Brain microvascular endothelial cell (primary cell): ENCODE data around the gene ADGRV1.

Source experiments
- DNase-seq: peaks from one replicate; pipeline ENCODE4 v3.0.0-alpha.2; 2020
- H3K27ac ChIP-seq: fragments of 250-450 bp; sonication (Bioruptor Pico); 2 replicates; pipeline ENCODE4 v1.5.1; 2020; ENCODE audit warnings: mild to moderate bottlenecking, moderate library complexity
- H3K27me3 ChIP-seq: fragments of 250-450 bp; sonication (Bioruptor Pico); replicated peaks from 2 replicates; pipeline ENCODE4 v1.5.1; 2020; ENCODE audit warnings: mild to moderate bottlenecking
- H3K36me3 ChIP-seq: fragments of 250-450 bp; sonication (Bioruptor Pico); replicated peaks from 2 replicates; pipeline ENCODE4 v1.5.1; 2020; ENCODE audit warnings: mild to moderate bottlenecking
- H3K4me3 ChIP-seq: 2 replicates; pipeline ENCODE4 v1.5.1; 2011; ENCODE audit warnings: low read depth, mild to moderate bottlenecking, control low read depth, low read length, moderate library complexity
- CTCF ChIP-seq: IDR thresholded peaks from 2 replicates; pipeline ENCODE4 v1.5.1; 2011; ENCODE audit warnings: low read depth, mild to moderate bottlenecking, moderate library complexity, low read length, control low read depth, inconsistent platforms; ENCODE audit errors: missing control alignments
- in situ Hi-C: cut with HindIII; loops from 2 replicates; pipeline ENCODE4 v1.10.0; 2017; ENCODE audit warnings: low sequenced_read_pairs, low pct_ligation_motif_present

The ADGRV1 gene

GRCh38 chr5:90909101-90909503 lies 350.5 kb downstream of the ADGRV1 start:
- Histone ChIP-seq H3K4me3 (no peak overlapping the region), H3K36me3 (no peaks in the 10 kb centered on the region), H3K27ac (no peak overlapping the region), H3K27me3 (no peaks in the 10 kb centered on the region)
- peak; percentile 16 for DNase-seq
- no peak for TF ChIP-seq CTCF
- in situ Hi-C loops = no loop called here

GRCh38 chr5:90909940-90910339 lies 351.3 kb downstream of the ADGRV1 start:
- Histone ChIP-seq H3K36me3 (no peaks in the 10 kb centered on the region), H3K27me3 (no peaks in the 10 kb centered on the region), H3K4me3 (no peak overlapping the region), H3K27ac (no peak overlapping the region)
- DNase-seq = no peak
- TF ChIP-seq CTCF = no peak
- in situ Hi-C loops = no loop called here

- no peak for TF ChIP-seq CTCF
- in situ Hi-C loops = no loop called here
- no peak overlapping the region for H3K4me3 ChIP-seq
- no peak for DNase-seq
- H3K36me3 ChIP-seq = no peaks in the 10 kb centered on the region
- no peaks in the 10 kb centered on the region for H3K27me3 ChIP-seq
- H3K27ac ChIP-seq = no peak overlapping the region
Observed at GRCh38 chr5:90911169-90911568, 352.6 kb downstream of the ADGRV1 start.

GRCh38 chr5:90912476-90912875 lies 353.9 kb downstream of the ADGRV1 start:
- Histone ChIP-seq H3K27ac (no peak overlapping the region), H3K27me3 (no peaks in the 10 kb centered on the region), H3K36me3 (no peaks in the 10 kb centered on the region), H3K4me3 (no peak overlapping the region)
- in situ Hi-C loops = no loop called here
- TF ChIP-seq CTCF = no peak
- no peak for DNase-seq

GRCh38 chr5:90915393-90915792 lies 356.8 kb downstream of the ADGRV1 start:
- no peak overlapping the region for H3K4me3 ChIP-seq
- H3K27ac ChIP-seq = no peak overlapping the region
- H3K36me3 ChIP-seq = no peaks in the 10 kb centered on the region
- in situ Hi-C loops = no loop called here
- TF ChIP-seq CTCF = no peak
- DNase-seq = no peak
- H3K27me3 ChIP-seq = no peaks in the 10 kb centered on the region

GRCh38 chr5:90916947-90917800 lies 358.6 kb downstream of the ADGRV1 start:
- in situ Hi-C loops = no loop called here
- Histone ChIP-seq H3K27me3 (no peaks in the 10 kb centered on the region), H3K27ac (no peak overlapping the region), H3K4me3 (no peak overlapping the region), H3K36me3 (no peaks in the 10 kb centered on the region)
- no peak for DNase-seq
- no peak for TF ChIP-seq CTCF
